Activated naive CD8-positive, alpha-beta T cell treated with anti-CD3 and anti-CD28 coated beads, Interleukin-2, amount 50 U/mL, for 16 hours (primary cell): ENCODE data around the gene KNCN.

Experiments used
- DNase-seq: peaks from one replicate; pipeline ENCODE4 v3.0.0-alpha.2; 2020; ENCODE audit warnings: low read depth, low spot score

KNCN gene

DNA sequence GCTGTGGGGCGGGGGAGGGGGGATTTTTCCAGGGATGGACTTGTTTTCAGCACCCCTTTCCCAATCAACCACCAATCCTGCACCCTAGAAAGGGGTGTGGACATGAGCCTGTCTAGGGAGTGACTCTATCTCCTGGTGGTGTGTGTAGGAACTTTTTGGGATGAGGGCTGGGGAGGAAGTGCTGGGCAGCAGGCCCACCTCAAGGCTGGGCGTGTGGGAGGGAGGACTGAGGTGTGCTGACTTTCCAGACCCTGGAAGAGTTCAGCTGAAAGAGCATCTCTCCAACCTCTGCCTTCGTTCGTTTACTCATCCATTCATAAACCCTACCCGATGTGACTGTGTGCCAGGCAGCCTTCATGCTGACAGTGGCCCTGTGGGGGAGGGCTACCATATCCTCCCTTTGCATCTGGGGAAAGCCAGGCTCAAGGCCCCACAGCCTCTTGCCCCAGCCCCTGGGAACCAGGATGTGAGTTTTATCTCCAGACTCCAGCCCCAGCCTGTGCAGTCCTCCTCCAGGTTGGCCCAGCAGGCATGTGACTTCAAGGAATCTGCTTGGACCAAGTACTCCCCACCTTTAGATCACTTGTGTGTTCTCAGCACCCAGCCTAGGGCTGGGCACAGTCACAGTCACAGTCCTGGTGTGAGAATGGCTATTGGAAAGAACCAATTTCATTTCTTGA, 6.7 kb downstream of the KNCN start:
- no peak for DNase-seq

DNA sequence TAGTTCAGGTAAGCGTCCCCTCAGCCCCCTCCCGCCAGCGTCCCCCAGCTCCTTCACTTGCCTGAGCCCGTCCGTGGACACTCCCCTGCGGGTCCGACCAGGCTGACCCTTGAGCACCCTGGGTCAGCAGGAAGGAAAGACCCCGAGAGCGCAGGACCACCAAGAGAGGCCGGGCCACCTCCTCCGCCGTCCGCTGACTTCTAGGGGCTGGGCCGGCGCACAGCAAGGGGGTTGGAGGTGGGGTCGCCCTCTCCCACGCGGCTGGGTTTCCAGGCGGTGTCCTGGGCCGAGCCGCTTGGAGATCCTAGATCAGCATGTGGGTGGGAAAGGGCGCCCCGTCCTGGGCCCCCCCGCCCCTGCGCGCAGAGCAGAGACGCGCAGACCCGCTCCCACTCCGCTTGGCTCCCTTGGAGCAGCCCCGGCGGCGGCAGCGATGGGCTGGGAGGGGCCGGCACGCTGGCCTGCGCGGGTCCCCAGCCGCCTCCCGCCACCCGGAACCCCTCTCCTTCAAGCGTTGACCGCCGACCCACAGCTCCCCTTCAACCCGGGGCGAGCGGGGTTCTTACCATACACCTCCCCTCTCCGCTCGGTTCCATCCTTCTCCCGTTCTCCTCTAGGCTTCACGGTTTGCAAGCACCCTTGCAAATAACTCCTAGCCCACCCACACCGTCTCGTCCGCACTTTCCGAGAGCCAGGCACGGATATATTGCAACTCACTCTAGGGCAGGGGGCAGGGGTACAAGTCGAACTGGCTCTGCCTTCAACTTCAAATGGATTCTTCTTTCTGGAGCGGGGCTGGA, 7.5 kb downstream of the KNCN start:
- no peak for DNase-seq

- no peak for DNase-seq
Observed at GRCh38 chr1:46543382-46543760, 8.1 kb downstream of the KNCN start.

DNA sequence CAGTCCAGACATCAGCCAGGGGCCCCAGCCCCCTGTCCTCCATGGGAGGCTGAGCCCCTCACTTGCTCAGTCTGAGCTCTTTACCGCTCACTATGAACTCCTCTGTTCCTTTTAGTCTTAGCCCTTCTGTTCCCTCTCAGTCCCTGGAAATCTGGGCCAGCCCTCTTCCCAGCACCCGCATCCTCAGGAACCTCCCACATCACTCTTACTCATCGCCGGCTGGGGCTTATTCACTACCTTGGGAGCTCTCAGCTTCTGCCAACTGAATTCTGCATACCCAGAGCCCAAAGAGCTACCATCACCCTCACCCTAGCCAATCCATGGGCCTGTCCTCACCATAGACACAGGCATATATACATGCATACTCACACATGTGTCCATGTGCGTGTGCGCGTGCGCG, 11.5 kb downstream of the KNCN start:
- DNase-seq: no peak

- no peak for DNase-seq
Observed at GRCh38 chr1:46538147-46538546, 13.3 kb downstream of the KNCN start.

DNA sequence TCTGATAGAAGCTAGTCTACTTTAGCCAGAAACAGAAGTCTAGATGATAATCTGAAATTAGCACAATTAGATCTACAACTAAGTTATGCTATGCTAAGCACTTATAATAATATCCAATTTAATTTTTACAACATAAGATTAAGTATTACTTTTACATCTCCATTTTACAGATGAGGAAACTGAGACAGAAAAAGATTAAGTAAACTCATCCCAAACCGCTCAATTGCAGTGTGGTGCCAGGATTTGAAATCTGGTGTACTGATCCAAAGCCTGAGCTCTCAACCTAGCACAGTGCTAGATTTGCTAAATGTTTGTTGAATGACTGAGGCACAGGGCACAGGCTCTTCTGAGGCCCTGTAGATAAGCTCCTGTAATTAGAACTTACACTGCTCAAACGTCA, 13.8 kb downstream of the KNCN start:
- DNase-seq: no peak

DNA sequence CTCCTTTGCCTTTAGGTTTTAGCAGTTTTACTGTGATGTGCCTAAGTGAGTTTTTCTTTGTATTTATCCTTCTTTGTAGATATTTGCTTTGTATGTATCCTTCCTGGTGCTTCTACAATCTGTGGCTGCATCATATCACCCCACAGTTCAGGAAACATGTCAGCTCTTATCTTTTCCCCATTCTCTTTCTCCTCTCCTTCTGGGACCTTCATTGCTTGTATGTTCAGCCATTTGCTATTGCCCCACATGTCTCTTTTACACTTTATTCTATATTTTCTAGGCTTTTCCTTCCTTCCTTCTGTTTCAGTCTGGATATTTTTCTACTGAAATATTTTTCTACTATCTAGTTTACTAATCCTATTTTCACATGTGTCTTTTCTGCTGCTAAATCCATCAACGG, 14.9 kb downstream of the KNCN start:
- no peak for DNase-seq

DNA sequence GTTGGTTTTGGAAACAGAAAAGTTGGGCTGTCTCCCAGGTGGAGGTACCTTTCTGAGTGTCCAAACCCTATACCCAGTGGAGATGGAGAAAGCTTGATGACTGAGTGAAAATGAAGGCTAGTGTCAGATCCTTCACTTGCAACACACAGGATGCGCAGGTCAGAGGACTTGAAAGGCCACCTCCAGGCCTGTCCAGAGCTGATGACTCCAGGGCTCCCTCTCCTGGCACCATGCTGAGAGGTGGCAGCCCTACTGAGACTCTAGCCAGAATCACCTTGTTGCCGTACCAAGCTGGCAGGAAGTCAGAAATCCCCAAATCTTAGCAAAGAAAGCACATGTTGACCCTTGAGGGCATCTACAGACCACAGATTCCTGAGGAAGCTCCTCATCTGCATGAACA, 16.4 kb downstream of the KNCN start:
- no peak for DNase-seq

DNA sequence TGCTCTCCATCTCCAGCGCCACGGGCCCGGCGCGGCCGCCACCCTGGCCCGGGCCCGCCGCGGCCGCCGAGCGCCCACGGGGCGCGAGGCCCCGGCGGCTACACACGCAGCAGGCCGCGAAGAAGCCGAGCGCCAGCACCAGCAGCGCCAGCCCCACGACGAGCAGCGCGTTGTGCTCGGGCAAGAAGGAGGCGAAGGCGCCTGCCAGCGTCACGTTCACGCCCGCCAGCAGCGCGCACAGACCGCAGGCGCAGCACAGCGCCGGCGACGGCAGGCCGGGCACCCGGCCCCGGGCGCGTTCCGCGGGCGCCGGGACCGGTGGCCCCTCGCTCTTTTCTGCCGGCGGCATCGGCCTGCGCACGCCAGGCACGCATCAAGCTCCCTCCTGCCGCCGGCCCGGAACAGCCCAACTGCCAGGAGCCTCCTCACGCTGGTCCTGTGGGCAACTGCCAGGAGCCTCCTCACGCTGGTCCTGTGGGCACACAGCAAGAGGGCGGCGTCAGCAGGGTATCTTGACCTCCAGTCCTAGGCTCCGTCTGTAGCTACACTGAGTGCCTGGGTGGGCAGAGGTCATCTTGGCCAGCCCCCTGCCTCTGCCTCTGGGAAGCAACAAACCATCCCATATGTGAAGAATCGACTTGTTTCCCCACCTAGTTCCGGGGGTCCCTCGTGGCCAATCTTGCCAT, 18.1 kb downstream of the KNCN start:
- peak; percentile 15 for DNase-seq

GRCh38 chr1:46532498-46533178, 18.8 kb downstream of the KNCN start:
- DNase-seq: peak; percentile 34

DNA sequence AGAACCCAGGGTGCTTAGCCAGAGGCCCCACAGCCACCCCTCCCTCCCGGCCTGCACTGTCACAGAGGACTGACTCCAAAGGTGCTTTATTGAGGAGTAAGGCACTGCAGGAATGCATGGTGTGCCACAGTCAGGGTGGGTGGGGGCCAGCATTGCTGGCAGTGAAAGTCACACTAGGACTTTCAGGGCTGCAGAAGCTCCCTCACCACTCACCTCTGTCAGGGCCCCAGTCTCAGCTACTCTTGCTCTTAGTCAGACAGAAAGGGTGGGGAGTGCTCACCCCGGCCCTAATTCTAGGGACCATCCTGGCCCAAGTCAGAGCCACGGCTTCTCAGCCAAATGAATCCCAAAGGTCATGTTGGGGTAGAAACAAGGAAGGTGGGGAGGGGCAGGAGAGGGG, 19.4 kb downstream of the KNCN start:
- DNase-seq: no peak

- no peak for DNase-seq
Observed at GRCh38 chr1:46530791-46531409, 20.5 kb downstream of the KNCN start.

GRCh38 chr1:46530311-46530710, 21.1 kb downstream of the KNCN start:
- DNase-seq: no peak

- no peak for DNase-seq
Observed at GRCh38 chr1:46529031-46529630, 22.3 kb downstream of the KNCN start.

DNA sequence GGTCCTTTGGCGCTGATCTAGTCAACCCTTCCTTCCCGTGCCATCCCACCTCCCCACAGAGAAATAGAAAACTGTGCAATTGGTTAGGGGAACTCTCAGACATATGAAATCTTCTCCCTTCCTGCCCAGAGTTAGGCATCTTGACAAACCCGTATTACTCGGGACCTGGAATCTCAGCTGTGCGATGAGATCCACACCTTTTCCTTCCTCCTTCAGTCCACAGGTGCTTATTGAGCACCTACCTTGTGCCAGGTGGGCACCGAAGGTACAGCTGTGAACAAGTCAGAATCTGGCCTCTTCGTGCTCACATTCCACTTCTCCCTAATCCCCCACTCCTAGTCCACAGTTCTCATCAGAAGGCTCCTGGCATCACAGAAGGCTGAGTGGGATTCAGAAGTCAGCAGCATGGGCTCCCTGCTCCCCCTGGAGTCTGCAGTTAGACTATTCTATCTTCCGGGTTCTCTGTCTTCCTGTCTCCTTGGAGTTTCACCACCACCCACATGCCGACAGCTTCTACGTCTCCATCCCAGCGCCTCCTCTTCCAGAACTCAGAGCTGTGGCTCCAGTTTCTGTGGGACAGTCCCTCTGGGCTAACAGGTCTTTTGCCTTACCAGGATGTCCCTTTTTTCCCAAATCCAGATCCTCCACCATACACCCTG, 23.0 kb downstream of the KNCN start:
- DNase-seq: no peak

DNA sequence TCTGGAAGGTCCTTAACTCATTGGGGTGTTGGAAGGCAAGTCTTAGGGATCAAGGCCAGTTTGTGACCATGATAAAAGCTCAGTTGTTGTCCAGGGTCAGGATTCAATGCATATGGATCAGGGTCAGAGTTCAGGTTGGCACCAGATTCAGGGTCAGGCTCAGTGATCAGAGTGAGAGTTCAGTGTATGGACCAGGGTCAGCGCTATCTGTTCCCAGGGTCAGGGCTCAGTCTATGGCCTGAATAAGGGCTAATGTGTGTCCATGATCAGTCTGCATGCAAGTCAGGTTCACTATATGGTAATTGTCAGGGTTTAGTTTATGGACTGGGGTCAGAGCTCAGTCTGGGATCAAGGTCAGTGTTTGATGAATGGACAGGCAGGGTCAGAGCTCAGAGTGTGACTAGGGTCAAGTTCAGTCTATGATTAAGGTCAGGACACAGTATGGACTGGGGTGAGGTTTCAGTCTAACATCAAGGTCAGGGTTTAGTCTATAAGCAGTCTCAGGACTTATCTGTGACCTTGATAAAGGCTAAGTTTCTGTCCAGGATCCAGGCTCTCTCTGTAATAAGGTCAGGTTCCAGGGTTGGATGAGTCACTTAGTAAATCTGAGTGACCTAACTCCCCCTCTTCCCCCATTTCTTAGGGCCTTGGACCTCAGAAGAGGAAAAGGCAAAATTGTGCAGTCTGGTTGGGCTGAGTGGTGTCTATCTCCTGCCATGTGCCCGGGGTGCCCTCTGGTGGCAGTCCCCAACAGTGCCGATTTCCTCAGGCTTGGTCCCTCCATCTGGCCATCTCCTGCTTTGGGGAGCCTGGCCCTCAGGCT, 23.8 kb downstream of the KNCN start:
- DNase-seq: peak; percentile 52

DNA sequence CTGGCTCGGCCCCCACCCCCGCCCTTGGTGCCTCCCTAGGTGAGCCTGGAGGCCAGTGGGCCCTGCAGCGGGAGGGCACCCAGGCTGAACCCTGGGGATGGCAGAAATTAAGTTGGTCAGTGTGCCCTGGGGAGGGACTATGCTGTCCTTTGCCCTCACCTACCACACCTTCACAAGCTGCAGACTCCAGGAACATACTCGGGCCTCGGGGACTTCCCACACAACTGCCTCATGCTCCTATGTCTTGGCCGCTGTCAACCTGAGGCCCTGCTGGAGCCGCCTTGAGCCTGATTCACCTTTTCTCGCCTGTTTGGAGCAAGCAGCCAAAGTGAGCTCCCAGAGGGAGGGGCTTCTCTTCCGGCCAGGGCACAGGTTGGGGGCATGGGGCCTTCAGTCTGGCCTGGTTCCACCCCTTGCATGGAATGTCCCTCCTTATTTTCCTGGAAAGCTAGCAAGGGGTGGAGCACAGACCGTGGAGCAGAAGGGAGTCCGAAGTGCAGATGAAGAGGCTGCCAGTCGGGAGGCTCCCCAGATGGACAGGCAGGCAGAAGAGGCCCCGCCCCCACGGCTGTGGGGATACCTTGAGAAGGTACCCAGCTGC, 24.7 kb downstream of the KNCN start:
- no peak for DNase-seq

GRCh38 chr1:46526013-46526690, 25.3 kb downstream of the KNCN start:
- no peak for DNase-seq
